SH-SY5Y (cell line): ENCODE data around the gene HSPB8.

ENCODE experiments used
- GATA2 ChIP-seq: IDR thresholded peaks from 2 replicates; pipeline ENCODE4 v1.6.1; 2011; ENCODE audit warnings: mild to moderate bottlenecking, low read depth, low read length
- GATA3 ChIP-seq: IDR thresholded peaks from 2 replicates; pipeline ENCODE4 v1.6.1; 2011; ENCODE audit warnings: low read depth, mild to moderate bottlenecking, low read length, moderate library complexity

GRCh38 chr12:119179335-119180021 is 747 bp downstream of the HSPB8 start:
- TF ChIP-seq GATA2 = no peak
- TF ChIP-seq GATA3 = no peak
